GM12892 (cell line): ENCODE results near the gene TPPP3.

Source experiments
- POLR2A ChIP-seq: IDR thresholded peaks from 2 replicates; pipeline ENCODE4 v1.6.1; 2011; ENCODE audit warnings: low read depth, low read length, control low read depth
- POLR2AphosphoS5 ChIP-seq: IDR thresholded peaks from 2 replicates; pipeline ENCODE4 v1.6.1; 2011; ENCODE audit warnings: low read depth, low read length, control low read depth
- TAF1 ChIP-seq: IDR thresholded peaks from 2 replicates; pipeline ENCODE4 v1.6.1; 2011; ENCODE audit warnings: low read depth, mild to moderate bottlenecking, control low read depth, low read length, borderline replicate concordance

DNA sequence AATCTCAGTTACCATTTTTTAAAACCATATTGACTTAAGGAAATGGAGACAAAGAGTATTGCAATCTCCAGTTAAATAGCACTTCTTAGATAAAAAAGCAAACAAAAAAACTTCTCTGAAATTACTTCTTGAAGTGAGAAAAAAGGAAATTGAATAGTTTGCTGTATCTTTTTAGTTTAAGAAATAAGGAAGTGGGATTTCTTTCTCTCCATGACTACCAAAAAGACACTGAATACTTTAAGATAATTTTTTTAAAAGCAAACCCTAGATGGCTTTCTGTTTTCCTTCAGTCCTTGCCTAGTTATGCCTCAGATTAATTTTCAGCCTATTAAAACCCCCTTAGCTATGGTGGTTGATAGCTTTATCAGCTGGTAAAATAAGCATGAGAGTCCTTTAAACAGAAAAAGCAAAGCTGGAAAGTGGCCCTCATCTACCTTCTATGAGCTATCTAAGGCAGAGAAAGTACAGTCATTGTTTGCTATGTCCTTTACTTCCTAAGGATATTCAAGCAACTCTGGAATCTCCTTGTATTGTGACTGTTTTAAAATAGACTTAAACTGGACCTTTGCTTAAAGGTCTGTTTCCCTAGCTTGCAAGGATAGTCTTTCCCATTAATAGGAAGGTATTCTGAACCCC lies 28.6 kb downstream of the TPPP3 start:
- no peak for TF ChIP-seq TAF1
- no peak for TF ChIP-seq POLR2A
- TF ChIP-seq POLR2AphosphoS5 = no peak
